BE2C (cell line): ENCODE results near the gene PAX8.
"Not testable (repeated sequence)": the region's sequence is repeated elsewhere in the genome, so short reads cannot be mapped to it uniquely, and the experiment has no call there.

Experiments
- DNase-seq: peaks from one replicate; pipeline ENCODE4 v3.0.0-alpha.2; 2020
- H3K27me3 ChIP-seq: fragments of 250-450 bp; sonication (Bioruptor Pico); 2 replicates; pipeline ENCODE4 v1.5.1; 2020; ENCODE audit warnings: mild to moderate bottlenecking
- H3K36me3 ChIP-seq: fragments of 250-450 bp; sonication (Bioruptor Pico); 2 replicates; pipeline ENCODE4 v1.5.1; 2020; ENCODE audit warnings: mild to moderate bottlenecking
- H3K4me1 ChIP-seq: fragments of 250-450 bp; sonication (Bioruptor Pico); 2 replicates; pipeline ENCODE4 v1.5.1; 2020
- H3K4me3 ChIP-seq: 2 replicates; pipeline ENCODE4 v1.5.1; 2011; ENCODE audit warnings: low read depth, low read length
- H3K9me3 ChIP-seq: fragments of 250-450 bp; sonication (Bioruptor Pico); 2 replicates; pipeline ENCODE4 v1.5.1; 2020
- TF ChIP-seq, protein P1 (sequence below): IDR thresholded peaks from 2 replicates; pipeline ENCODE4 v1.5.1; 2012; ENCODE audit warnings: mild to moderate bottlenecking, low read depth, low read length

Gene PAX8

DNA sequence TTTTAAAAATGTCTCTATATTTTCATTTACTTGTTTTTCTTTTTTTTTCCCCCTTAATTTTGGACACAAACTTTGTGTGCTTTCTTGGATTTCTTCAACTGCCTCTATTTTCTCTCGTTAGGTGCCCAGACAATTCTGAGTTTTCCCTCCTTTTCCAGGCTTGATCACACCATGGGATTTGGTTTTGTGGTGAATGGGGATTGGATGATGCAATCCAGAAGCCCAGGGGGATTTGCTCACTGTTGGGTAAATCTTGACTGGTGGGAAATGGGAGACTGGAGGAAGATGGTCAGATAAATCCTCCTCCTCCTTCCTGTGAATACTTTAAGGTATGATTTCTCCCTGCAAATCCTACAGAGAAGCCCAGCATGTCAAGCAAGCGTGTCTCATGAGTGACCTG, 19.5 kb upstream of the PAX8 start:
- TF ChIP-seq, protein P1, sequence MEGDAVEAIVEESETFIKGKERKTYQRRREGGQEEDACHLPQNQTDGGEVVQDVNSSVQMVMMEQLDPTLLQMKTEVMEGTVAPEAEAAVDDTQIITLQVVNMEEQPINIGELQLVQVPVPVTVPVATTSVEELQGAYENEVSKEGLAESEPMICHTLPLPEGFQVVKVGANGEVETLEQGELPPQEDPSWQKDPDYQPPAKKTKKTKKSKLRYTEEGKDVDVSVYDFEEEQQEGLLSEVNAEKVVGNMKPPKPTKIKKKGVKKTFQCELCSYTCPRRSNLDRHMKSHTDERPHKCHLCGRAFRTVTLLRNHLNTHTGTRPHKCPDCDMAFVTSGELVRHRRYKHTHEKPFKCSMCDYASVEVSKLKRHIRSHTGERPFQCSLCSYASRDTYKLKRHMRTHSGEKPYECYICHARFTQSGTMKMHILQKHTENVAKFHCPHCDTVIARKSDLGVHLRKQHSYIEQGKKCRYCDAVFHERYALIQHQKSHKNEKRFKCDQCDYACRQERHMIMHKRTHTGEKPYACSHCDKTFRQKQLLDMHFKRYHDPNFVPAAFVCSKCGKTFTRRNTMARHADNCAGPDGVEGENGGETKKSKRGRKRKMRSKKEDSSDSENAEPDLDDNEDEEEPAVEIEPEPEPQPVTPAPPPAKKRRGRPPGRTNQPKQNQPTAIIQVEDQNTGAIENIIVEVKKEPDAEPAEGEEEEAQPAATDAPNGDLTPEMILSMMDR, result no peak
- no peaks in the 10 kb centered on the region for H3K36me3 ChIP-seq
- DNase-seq, result no peak
- no peaks in the 10 kb centered on the region for H3K4me1 ChIP-seq
- no peaks in the 10 kb centered on the region for H3K9me3 ChIP-seq
- H3K27me3 ChIP-seq, result no peaks in the 10 kb centered on the region
- no peak overlapping the region for H3K4me3 ChIP-seq

DNA sequence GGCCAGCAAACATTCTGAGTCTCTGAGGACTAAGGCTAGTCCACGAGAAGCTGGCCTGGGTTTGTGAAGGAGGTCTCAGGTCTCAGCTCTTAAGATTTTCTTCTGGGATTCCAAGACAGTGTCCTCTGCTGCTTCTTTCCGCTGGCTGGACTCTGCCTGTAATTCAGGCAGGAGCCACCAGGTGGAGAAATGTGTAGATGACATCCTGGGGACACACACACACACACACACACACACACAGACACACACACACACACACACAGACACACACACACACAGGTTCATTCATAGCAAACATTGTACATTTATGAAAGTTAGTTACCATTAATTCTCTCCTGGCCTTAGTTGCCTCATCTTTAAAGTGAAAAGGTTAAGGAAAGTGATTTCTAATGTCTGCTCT, 18.9 kb upstream of the PAX8 start:
- H3K4me1 ChIP-seq, H3K4me3 ChIP-seq, DNase-seq, H3K36me3 ChIP-seq, H3K27me3 ChIP-seq, H3K9me3 ChIP-seq: not testable (repeated sequence)
- TF ChIP-seq, protein P1, result 0 out of 2 replicates have a peak, but pooled peaks have one; percentile 8

DNA sequence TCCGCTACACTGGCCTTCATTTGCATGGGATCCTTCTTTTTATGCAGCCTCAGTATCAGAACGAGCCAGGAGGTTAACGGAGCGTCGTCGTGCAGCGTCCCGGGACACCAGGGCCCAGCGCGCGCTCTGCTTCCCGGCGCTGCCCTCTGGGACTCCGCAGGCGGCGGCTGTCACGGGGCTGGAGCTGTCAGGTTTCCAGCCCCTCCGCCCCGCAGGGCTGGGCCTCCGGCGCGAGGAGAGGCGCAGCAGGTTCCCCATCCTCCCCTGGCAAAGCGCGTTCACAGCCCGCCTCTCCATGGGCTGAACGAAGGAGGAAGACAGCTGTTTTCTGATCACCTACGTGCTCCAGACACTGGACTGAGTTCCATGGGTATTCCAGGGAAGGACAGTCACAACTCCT, 12.5 kb upstream of the PAX8 start:
- TF ChIP-seq, protein P1, result no peak
- Histone ChIP-seq H3K36me3 (no peaks in the 10 kb centered on the region), H3K9me3 (no peaks in the 10 kb centered on the region), H3K27me3 (no peaks in the 10 kb centered on the region), H3K4me1 (no peaks in the 10 kb centered on the region), H3K4me3 (no peak overlapping the region)
- DNase-seq, result no peak

DNA sequence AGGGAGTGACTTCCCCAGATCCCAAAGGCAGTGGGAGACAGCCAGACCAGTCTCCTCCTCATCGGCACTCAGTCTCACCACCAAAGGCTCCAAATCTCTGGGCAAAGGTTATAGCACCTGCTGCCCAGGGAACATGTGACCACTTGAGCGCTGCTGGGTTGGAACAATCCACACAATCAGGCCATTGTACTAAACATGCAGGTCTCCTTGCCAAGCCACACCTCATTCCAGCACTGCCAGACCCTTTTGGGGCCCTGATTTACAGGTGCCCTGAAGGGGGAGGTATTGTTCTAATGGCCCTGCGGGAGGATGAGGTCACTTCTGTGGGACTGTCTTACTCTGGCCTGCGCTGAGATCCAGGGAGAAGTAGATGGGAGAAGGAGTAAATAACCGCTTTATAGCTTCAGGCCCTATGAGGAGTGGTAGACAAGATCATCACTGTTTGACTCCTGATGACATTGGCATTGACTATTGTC, 10.0 kb upstream of the PAX8 start:
- not testable (repeated sequence) for H3K27me3 ChIP-seq, H3K9me3 ChIP-seq, DNase-seq, H3K36me3 ChIP-seq, H3K4me3 ChIP-seq, H3K4me1 ChIP-seq

DNA sequence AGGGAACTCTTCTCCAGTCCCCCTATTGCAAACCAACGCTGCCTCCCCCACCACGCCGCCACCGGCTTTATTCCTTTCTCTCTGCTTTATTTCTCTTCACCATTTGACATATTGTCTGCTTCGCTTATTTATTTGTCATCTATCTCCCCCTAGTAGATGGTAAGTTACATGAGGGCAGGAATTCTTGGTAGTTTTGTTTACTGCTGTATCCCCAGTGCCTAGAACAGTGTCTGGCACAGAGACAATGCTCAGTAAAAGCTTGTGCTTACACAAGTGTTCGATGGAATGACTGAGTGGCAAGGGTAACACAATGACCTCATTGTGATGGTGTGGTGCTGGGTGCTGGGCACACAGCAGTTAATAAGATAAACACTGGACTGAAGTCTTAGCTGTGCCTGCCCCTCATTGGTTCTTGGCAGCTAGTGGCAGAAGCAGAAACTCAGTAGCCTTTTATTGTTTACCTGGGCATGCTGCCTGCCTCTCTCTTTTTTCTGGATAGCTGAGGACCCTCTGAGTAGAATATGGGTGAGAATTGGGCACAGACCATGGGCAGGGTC, 9.5 kb upstream of the PAX8 start:
- H3K27me3 ChIP-seq, DNase-seq, H3K4me3 ChIP-seq, H3K9me3 ChIP-seq, H3K4me1 ChIP-seq, H3K36me3 ChIP-seq: not testable (repeated sequence)

DNA sequence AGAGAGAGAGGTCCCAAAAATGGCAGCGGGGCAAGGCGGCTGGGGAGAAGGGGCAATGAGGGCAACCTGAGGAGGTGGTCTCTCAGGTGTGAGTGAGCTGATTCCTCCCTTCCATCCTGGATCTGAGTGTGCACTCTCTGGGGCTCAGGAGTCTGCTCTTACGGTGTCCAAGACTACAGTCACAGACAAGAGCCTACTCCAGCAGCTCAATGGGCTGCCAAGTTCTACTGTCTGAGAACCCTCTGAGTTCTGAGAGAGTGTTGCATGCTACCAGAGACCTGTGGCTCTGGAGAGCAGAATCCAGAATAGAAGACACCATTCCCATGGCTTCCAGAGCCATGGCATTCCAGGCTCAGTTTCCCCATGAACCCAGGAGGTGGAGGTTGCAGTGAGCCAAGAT, 7.1 kb upstream of the PAX8 start:
- Histone ChIP-seq H3K36me3 (no peaks in the 10 kb centered on the region), H3K4me1 (no peaks in the 10 kb centered on the region), H3K9me3 (no peaks in the 10 kb centered on the region), H3K4me3 (no peak overlapping the region), H3K27me3 (no peaks in the 10 kb centered on the region)
- DNase-seq, result no peak
- TF ChIP-seq, protein P1, result no peak

DNA sequence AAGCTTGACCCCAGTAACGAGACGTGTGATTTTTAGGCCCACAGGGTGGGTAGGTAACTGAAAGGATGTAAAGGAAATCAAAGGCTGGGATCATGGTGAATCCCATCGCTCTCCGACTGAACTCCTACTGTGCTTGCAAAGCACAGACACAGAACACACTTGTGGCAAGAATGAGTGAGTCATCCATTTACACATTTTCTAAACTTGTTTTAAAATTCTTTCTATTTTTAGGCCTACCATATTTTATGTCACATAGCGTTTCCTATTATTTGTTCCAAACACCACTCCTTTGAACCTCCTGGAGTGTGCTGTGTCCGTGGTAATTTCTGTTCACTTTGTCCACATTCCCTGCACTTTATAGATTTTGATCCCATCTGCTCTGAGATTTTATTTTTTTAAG, 6.3 kb upstream of the PAX8 start:
- not testable (repeated sequence) for H3K4me1 ChIP-seq, H3K4me3 ChIP-seq, H3K27me3 ChIP-seq, DNase-seq, H3K36me3 ChIP-seq, H3K9me3 ChIP-seq

DNA sequence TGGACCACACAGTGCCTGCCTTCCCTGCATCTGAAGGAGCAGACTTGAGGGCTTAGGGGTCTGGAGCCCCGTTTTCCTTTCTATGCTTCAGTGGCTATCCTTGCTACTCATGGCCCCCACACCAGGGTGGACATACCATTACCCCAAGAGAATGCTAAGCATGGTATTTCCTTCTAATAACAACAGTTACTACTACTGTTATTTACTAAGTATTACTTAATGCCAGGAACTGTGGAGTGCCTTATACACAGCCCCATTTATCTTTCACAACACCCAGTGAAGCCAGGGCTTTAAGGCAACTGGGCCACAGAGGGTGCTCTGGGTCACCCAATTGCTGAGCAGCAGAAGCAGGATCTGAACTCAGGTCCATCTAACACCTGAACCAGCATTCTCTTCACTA, 5.8 kb upstream of the PAX8 start:
- Histone ChIP-seq H3K27me3 (no peaks in the 10 kb centered on the region), H3K4me3 (no peak overlapping the region), H3K4me1 (no peaks in the 10 kb centered on the region), H3K36me3 (no peaks in the 10 kb centered on the region), H3K9me3 (no peaks in the 10 kb centered on the region)
- TF ChIP-seq, protein P1, result no peak
- DNase-seq, result no peak
